PFSK-1 (cell line): Measurements from ENCODE around the gene RALGPS1.

Experiments used
- POLR2AphosphoS5 ChIP-seq: IDR thresholded peaks from 2 replicates; pipeline ENCODE4 v1.6.1; 2012; ENCODE audit warnings: low read depth, mild to moderate bottlenecking, control low read depth, low read length, moderate library complexity
- REST ChIP-seq, 2 experiments: IDR thresholded peaks; 2 replicates each; pipeline versions ENCODE4 v1.6.1 to v1.8.0; 2011 to 2012; ENCODE audit warnings: low read depth in 2 of 2, low read length in 2 of 2, control low read depth in 1 of 2, inconsistent platforms in 1 of 2, mild to moderate bottlenecking in 1 of 2, moderate library complexity in 1 of 2; ENCODE audit not compliant: insufficient read depth in 1 of 2
- TAF1 ChIP-seq: IDR thresholded peaks from 2 replicates; pipeline ENCODE4 v1.6.1; 2012; ENCODE audit warnings: low read length, control low read depth, borderline replicate concordance; ENCODE audit not compliant: insufficient read depth

DNA sequence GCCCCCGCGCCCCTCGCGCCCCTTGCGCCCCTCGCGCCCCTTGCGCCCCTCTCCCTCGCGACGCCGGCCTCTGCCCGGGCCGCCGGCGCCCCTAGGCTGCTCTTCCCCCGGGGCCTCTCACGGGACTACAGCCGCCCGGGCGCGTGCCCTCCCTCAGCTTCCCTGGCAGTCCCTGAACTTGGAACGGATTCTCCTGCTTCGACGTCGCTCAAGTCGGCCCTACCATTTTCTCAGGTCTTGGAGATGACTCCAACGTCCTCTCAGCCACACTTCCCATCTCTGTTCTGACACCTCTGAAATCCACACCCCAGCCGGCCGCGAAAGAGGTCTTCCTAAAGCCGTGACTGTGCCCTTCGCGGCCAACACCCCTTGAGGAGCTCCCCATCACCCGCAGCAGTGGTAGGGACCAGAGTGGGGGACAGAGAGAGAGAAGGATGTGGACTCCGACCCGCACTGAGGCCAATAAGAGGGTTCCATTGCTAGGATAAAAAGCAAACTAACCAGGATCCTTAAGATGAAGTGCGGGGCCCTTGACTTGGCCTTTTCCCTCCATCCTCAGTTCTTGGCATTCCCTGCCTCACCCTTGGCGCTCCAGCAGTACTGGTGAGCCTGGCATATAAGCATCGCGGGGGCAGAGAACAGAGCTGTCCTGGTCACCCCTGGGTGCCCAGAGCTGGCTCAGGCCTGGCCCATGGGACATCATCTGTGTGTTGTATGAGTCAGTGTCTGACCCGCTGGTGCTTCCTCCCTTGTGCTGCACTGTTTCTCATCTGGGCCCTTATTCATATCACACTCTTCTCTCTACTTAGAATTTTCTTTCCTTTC is 311.4 kb downstream of the RALGPS1 start:
- no peak for TF ChIP-seq POLR2AphosphoS5
- no peak for TF ChIP-seq TAF1
- no peak for TF ChIP-seq REST (IDR thresholded peaks at IDR 0.05; ENCODE audit: insufficient read depth in 1 of 2, low read depth in 2 of 2, low read length in 2 of 2)
